Cardiac fibroblast (primary cell): ENCODE data around the gene MED15.
A peak's percentile ranks its signal among the peaks of the same experiment; 100 is the strongest.

Source experiments
- DNase-seq, 2 donors: peaks; one replicate each; pipeline versions ENCODE4 v3.0.0 to v3.0.0-alpha.2; 2010; ENCODE audit warnings: low read depth in 2 of 2
- H3K4me3 ChIP-seq, 2 donors: replicated peaks in 1 of 2; 1 replicate in 1 of 2; 2 replicates in 1 of 2; pipeline ENCODE4 v1.5.1; 2011; ENCODE audit warnings: low read depth in 2 of 2, low read length in 2 of 2, mild to moderate bottlenecking in 2 of 2, moderate library complexity in 1 of 2
- CTCF ChIP-seq: IDR thresholded peaks from one replicate; pipeline ENCODE4 v1.5.1; 2011; ENCODE audit warnings: low read depth, mild to moderate bottlenecking, low read length, inconsistent platforms

MED15 gene

GRCh38 chr22:20507253-20508066 lies at the start of gene MED15:
Gene MED15 (plus strand): TSS chr22:20507610. CDS start chr22:20507679, 69 bp downstream.
- H3K4me3 ChIP-seq = peak within 1 kb of the TSS; percentile 87 to 96
- TF ChIP-seq CTCF = no peak
- peak; percentile 88 to 91 for DNase-seq

GRCh38 chr22:20458530-20459151 lies 48.8 kb upstream of the MED15 start:
- DNase-seq = no peak
- no peak for TF ChIP-seq CTCF
- no peak overlapping the region for H3K4me3 ChIP-seq

DNA sequence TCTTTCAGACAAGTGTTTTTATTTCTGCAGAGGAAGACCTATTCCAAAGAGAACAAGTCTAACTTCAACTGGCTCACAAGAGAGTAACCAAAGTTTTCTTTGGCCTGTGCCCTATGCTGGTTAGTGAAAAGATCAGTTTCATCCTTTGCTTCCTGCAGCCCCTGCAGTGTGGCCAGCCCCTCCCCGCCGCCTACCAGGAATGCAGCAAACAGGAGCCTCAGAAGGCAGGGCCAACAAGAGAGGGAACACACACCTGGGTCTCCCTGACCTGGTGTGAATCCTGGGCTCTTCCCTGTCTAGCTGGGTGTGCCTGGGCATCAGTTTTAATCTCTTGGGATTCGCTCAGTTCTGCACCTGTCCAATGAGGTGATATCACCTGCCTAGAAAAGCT lies 48.3 kb upstream of the MED15 start:
- no peak for TF ChIP-seq CTCF
- no peak for DNase-seq
- no peak overlapping the region for H3K4me3 ChIP-seq

- no peak overlapping the region for H3K4me3 ChIP-seq
- no peak for TF ChIP-seq CTCF
- no peak for DNase-seq
Measured at GRCh38 chr22:20459862-20460261, 47.5 kb upstream of the MED15 start.

GRCh38 chr22:20463324-20464095 lies 43.9 kb upstream of the MED15 start:
- DNase-seq = no peak

More at GRCh38 chr22:20463324-20464095, 43.9 kb upstream of the MED15 start:
- no peak overlapping the region for H3K4me3 ChIP-seq
- TF ChIP-seq CTCF = no peak
